GM19099 (cell line): ENCODE measurements around the gene CMTM8.

Source experiments
- POLR2A ChIP-seq: IDR thresholded peaks from 3 replicates; pipeline ENCODE4 v1.6.1; 2011; ENCODE audit warnings: low read depth; ENCODE audit not compliant: insufficient read length; ENCODE audit errors: extremely low read depth

CMTM8 gene

GRCh38 chr3:32305361-32305876 lies 66.9 kb downstream of the CMTM8 start:
- no peak for TF ChIP-seq POLR2A

- TF ChIP-seq POLR2A = no peak
Observed at GRCh38 chr3:32306072-32306471, 67.6 kb downstream of the CMTM8 start.

GRCh38 chr3:32307591-32307990 lies 69.1 kb downstream of the CMTM8 start:
- no peak for TF ChIP-seq POLR2A

- no peak for TF ChIP-seq POLR2A
Observed at GRCh38 chr3:32308378-32308777, 69.9 kb downstream of the CMTM8 start.

- no peak for TF ChIP-seq POLR2A
Observed at GRCh38 chr3:32309654-32310242, 71.3 kb downstream of the CMTM8 start.

- TF ChIP-seq POLR2A = no peak
Observed at GRCh38 chr3:32310336-32310735, 71.9 kb downstream of the CMTM8 start.

GRCh38 chr3:32310918-32311839 lies 72.7 kb downstream of the CMTM8 start:
- no peak for TF ChIP-seq POLR2A

- TF ChIP-seq POLR2A = no peak
Observed at GRCh38 chr3:32312251-32312650, 73.8 kb downstream of the CMTM8 start.

- no peak for TF ChIP-seq POLR2A
Observed at GRCh38 chr3:32313169-32313568, 74.7 kb downstream of the CMTM8 start.

- no peak for TF ChIP-seq POLR2A
Observed at GRCh38 chr3:32313723-32314473, 75.4 kb downstream of the CMTM8 start.

- TF ChIP-seq POLR2A = no peak
Observed at GRCh38 chr3:32315441-32315840, 77.0 kb downstream of the CMTM8 start.

GRCh38 chr3:32316319-32316718 lies 77.8 kb downstream of the CMTM8 start:
- no peak for TF ChIP-seq POLR2A

- no peak for TF ChIP-seq POLR2A
Observed at GRCh38 chr3:32316976-32317375, 78.5 kb downstream of the CMTM8 start.

GRCh38 chr3:32319607-32320006 lies 81.1 kb downstream of the CMTM8 start:
- no peak for TF ChIP-seq POLR2A

- no peak for TF ChIP-seq POLR2A
Observed at GRCh38 chr3:32320080-32320479, 81.6 kb downstream of the CMTM8 start.
